ENCODE data around the gene SCMH1. TPM values are rescaled to one million over a fixed set of nuclear protein-coding genes. Genes with fewer than 3 reads are reported as not detected.
"Not testable (repeated sequence)": the region's sequence is repeated elsewhere in the genome, so short reads cannot be mapped to it uniquely, and the experiment has no call there.

SCMH1 gene
- total RNA-seq, 1 donor from 2014 or later = 12.5 TPM

DNA sequence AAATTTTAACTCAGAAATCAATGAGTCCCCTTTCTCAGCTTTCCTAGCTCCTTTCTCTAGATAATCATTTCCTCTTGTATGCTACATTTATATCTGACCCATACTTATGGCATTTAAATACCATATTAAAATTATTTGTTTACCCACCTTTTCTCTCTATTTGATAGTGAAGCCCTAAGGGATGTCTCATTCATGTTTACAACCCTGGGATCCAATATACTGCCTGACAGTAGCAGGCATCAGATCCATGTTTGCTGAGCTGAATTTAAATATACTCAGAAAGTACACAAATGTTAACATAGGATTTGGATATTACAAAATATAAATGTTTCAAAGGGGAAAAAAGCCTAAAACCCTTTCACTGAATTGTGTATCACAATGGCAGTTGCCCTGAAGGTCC, 26.5 kb downstream of the SCMH1 start:
- no peak for DNase-seq (ENCODE audit: low read depth, low spot score)

DNA sequence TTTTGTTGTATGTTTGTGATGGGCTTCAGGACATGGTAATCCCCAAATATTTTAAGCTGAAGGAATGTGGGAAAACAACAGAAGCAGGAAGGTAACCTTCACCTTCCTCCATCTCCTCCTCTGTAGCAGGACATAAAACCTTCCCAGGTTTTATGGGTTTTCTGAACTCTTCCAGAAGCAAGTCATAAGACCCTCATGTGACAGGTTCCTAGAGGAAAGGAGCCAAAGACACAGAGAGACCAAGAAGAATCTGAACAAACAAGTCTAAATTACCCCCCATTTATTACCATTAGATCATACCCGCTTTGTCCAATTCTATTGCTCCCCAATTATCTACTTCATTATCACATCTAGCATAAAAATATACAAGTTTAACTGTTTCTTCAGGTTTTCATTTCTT, 28.8 kb downstream of the SCMH1 start:
- no peak for DNase-seq (ENCODE audit: low read depth, low spot score)

DNA sequence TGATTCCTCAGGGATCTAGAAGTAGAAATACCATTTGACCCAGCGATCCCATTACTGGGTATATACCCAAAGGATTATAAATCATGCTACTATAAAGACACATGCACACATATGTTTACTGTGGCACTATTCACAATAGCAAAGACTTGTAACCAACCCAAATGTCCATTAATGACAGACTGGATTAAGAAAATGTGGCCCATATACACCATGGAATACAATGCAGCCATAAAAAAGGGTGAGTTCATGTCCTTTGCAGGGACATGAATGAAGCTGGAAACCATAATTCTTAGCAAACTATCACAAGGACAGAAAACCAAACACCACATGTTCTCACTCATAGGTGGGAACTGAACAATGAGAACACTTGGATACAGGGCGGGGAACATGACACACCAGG, 30.5 kb downstream of the SCMH1 start:
- not testable (repeated sequence) for DNase-seq (ENCODE audit: low read depth, low spot score)

DNA sequence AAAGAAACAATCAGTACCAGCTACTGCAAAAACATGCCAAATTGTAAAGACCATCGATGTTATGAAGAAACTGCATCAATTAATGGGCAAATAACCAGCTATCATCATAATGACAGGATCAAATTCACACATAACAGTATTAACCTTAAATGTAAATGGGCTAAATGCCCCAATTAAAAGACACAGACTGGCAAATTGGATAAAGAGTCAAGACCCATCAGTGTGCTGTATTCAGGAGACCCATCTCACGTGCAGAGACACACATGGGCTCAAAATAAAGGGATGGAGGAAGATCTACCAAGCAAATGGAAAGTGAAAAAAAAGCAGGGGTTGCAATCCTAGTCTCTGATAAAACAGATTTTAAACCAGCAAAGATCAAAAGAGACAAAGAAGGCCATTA, 35.1 kb downstream of the SCMH1 start:
- not testable (repeated sequence) for DNase-seq (ENCODE audit: low read depth, low spot score)

DNA sequence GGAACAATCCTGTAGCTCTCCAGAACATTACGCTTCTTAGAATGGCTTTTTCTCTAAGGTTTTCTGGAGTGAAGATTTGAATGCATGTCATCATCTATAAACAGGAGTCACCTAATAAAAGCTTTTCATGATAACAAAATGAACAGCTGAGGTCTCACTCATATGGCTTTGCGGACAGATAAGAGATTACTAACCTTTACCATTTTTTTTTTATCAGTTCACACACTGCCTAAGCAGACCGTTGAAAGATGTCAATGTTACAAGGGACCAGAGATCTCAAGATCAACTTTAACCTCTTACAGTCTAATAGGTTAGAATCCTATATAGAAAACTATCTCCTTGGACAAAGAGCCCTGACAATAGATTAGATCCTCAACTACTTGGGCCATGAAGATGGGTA, 41.4 kb downstream of the SCMH1 start:
- no peak for DNase-seq (ENCODE audit: low read depth, low spot score)

DNA sequence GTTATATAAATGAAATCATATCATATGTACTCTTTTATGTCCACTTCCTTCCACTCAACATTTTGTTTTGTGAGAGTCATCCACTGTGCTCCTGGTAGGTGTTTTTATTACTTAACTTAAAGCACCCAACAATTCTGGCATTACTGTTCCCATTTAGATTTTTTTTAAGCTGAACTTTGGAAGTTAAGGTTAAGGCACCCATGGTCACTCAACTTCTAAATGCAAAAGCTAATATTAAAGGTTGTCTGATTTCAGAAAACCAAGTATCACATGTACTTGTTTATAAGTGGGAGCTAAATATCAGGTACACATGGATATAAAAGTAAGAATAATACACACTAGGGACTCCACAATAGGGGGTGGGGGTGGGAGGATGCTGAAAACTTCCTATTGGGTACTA, 42.7 kb downstream of the SCMH1 start:
- DNase-seq (ENCODE audit: low read depth, low spot score) = no peak

DNA sequence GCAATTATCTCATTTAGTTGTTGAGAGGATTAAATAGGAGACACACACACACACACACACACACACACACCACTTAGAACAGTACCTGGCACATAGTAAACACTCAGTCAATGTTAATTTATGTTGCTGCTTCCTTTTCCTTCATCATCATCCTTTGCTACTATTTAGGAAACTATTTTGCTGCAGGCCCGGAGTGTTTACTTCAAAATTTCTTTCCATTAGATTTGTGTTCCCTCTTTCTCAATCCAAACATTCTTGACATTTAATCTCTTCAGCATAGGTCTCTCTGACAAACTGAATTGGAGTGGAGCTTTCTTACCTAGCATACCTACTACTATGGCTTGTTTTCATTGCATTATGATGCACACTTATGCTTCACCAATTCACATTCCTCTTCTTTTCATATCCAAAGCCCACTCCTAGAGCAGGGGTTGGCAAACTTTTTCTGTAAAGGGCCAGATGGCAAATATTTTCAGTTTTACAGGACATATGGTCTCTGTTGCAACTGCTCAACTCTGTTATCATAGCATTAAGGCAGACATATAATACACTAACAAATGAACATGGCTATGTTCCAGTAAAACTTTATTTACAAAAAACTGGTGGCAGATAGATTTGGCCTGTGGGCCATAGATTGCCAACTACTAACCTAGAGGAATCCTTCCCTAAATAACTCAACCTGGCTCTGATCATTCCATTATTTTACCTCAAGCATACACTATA, 49.5 kb downstream of the SCMH1 start:
- DNase-seq (ENCODE audit: low read depth, low spot score) = no peak

DNA sequence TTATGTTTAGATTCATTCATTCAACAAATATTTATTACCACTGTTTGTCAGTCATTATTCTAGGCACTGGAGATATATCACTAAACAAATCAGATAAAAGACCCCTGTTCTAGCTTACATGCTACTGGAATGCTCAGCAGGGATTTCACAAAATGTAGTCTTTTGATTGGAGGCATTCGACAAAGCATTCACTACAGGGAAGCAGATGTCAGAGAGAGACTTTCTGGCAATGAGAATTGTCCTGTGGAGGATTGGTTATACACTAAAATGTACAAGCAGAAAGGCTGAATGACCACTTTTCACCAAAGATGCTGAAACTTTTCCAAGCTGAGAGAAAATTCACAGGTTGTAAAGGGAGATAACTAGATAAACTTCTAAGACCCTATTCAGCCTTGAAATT, 57.7 kb downstream of the SCMH1 start:
- no peak for DNase-seq (ENCODE audit: low read depth, low spot score)

DNA sequence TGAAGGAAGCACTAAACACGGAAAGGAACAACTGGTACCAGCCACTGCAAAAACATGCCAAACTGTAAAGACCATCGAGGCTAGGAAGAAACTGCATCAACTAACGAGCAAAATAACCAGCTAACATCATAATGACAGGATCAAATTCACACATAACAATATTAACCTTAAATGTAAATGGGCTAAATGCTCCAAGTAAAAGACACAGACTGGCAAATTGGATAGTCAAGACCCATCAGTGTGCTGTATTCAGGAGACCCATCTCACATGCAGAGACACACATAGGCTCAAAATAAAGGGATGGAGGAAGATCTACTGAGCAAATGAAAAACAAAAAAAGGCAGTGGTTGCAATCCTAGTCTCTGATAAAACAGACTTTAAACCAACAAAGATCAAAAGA, 63.9 kb downstream of the SCMH1 start:
- DNase-seq (ENCODE audit: low read depth, low spot score) = not testable (repeated sequence)

DNA sequence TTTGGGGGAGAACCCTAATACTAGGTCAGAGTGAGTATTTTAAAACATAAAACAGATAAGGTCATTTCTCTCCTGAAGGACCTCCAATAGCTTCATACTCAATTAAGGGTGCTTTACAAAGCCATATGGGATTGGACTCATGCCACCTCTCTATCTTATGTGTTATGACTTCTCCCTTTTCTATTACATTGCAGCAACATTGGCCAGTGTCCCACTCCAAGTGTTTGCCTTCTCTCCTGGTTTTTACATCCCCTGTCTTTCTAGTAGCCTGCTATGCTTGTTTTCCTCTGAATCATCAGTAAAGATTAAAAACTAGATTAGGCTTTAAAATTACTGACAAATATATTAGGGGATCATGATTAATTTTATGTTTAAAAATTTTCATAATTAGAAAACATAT, 66.6 kb downstream of the SCMH1 start:
- no peak for DNase-seq (ENCODE audit: low read depth, low spot score)

DNA sequence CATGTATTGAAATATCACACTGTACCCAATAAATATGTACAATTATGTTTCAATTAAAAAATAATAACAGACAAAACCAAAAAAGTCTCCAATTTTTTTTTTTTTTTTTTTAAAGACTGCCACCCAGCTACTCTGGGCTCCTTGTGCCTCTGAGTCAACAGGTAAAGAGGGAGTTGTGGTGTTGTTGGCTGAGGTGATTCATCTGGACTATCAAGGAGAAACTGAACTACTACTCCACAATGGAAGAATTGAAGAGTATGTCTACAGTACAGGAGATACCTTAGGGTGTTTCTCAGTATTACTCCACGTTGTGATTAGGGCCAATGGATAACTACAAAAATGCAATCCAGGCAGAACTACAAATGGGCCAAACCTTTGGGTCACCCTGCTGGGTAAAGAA, 67.9 kb downstream of the SCMH1 start:
- DNase-seq (ENCODE audit: low read depth, low spot score) = no peak

DNA sequence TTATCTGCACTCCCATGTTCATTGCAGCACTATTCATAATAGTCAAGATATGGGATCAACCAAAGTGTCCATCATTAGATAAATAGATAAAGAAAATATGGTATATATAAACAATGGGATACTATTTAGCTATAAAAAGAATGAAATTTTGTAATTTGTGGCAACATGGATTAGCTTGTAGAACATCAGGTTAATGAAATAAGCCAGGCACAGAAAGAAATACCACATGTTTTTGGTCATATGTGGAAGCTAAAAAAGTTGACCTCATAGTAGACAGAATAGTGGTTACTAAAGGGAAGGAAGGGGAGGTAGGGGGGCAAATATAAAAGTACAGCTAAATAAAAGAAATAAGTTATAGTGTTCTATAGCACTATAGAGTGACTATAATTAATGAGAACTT, 68.5 kb downstream of the SCMH1 start:
- no peak for DNase-seq (ENCODE audit: low read depth, low spot score)

DNA sequence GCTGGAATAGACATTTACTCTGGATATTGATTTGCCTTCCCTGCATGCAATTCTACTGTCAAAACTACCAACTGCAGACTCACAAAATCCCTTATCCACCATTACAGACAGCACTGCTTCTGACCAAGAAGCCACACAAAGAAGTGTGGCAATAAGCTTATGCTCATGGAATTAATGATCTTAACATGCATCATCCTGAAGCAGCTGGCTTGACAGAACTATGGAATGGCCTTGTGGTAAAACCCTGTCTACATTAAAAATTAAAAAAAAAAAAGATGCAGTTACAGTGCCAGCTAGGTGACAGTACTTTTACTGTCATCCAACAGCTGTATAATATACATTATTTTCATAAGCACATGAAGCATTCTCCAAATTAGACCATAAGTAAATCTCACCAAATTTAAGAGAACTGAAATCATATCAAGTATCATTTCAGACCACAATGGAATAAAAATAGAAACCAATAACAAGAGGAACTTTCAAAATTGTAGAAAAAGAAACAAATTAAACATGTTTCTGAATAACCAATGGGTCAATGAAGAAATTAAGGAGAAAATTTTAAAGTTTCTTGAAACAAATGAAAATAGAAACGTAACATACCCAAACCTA, 70.7 kb downstream of the SCMH1 start:
- DNase-seq (ENCODE audit: low read depth, low spot score) = no peak

DNA sequence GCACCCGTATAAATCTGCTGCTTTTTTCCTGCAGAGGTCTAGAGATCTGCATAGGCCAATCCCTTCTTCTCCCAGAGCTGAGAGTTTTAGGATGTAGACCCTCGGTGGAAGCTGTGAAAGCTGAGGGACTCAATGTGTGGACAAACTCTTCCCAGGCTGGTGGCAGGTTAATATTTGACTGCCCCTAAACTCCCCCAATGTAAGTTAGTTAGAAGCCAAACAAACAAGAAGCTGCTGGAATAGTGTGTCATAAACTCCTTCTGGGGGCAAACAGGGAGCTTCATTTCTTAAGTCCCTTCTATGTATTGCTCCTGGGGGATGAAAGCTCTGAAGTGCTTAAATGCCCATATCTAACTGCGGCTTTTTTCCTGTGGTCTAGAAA, 72.3 kb downstream of the SCMH1 start:
- no peak for DNase-seq (ENCODE audit: low read depth, low spot score)

DNA sequence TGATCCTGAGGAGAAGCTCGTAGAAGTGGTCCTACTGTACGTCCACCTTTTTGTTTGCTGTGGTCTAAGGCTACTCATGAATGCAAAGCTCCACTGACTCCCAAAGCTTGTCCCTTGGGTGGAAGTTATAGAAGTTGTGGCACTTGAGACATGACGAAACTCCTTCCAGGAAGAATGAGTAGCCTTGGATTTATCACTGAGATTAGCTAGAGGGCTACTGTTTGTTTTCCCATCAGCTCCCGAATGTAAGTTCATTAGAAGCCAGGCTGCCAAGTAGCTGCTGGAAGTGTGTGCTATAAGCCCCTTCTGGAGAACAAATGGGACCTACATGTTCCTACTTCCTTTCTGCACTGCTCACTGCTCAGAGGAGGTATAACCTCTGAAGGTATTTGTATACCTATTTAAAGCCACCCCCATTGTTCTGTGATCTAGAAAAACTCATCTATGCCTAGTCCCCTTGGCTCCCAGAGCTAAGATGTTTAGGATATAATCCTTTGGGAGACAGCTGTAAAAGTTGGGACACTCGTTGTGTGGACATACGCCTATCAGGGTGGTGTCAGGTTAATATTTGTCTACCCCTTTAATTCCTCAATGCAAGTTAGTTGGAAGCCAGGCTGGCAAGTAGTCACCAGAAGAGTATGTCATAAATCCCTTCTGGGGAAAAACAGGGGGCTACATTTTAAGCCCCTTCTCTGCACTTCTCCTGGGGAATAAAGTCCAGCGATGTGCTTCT, 72.9 kb downstream of the SCMH1 start:
- DNase-seq (ENCODE audit: low read depth, low spot score) = no peak

DNA sequence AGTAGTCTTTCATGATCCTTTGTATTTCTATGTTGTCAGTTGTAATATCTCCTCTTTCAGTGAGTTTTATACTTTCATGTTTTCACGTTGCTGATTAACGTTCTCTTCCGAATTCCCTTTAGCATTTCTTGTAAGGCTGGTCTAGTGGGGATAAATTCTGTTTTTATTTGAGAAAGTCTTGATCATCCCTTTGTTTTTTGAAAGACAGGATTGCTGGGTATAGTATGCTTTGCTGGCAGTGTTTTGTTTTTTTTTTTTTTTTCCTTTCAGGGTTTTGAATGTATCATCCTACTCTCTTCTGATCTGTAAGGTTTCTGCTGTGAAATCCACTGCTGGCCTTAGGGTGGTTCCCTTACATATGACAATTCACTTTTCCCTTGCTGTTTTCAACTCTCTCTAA, 74.4 kb downstream of the SCMH1 start:
- DNase-seq (ENCODE audit: low read depth, low spot score) = no peak

DNA sequence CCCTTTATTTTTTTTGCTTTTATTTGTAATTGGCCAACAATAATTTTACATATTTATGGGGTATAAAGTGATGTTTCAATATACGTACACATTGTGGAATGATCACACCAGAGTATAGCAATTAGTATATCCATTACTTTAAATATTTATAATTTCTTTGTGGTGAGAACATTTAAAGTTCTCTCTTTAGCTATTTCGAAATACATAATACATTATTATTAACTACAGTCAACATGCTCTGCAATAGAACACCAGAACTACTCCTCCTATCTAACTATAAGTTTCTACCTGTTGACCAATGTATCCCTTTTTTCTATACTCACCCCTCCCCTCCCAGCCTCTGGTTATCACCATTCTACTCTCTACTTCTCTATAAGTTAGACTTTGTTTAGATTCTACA, 77.4 kb downstream of the SCMH1 start:
- DNase-seq (ENCODE audit: low read depth, low spot score) = no peak

DNA sequence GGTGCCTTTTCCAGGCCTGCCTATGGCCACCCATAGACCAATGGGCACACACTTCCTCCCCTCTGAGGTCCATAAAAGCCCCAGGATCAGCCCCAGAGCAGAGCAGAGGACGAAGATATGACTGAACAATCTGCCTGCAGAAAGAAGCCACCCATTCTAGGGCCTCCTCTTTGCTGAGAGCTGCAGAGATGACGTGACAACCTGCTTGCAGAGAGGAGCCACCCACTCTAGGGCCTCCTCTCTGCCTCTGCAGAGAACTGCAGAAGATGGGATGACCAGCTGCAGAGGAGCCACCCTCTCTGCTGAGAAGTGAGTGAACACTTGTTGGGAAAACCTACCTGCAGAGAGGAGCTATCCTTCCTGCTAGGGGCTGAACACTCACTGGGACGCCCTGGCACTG, 79.7 kb downstream of the SCMH1 start:
- DNase-seq (ENCODE audit: low read depth, low spot score) = no peak

DNA sequence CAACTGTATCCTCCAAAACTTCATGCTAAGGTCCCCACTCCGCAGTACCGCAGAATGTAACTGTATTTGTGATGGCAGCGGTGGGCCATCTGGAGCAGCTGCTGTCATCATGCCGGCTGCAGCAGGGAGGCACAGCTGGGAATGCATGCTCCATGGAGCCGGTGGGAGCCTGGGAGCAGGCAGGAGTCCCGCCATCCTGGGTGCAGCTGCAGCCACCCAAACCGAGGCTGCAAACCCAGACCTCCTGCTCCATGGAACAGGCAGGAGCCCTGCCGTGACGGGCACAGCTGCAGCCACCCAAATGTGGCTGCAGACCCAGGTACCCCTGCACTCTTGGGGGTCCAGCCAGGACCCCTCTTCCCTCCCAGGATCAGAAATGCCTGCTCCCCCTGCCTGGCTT, 80.3 kb downstream of the SCMH1 start:
- no peak for DNase-seq (ENCODE audit: low read depth, low spot score)

DNA sequence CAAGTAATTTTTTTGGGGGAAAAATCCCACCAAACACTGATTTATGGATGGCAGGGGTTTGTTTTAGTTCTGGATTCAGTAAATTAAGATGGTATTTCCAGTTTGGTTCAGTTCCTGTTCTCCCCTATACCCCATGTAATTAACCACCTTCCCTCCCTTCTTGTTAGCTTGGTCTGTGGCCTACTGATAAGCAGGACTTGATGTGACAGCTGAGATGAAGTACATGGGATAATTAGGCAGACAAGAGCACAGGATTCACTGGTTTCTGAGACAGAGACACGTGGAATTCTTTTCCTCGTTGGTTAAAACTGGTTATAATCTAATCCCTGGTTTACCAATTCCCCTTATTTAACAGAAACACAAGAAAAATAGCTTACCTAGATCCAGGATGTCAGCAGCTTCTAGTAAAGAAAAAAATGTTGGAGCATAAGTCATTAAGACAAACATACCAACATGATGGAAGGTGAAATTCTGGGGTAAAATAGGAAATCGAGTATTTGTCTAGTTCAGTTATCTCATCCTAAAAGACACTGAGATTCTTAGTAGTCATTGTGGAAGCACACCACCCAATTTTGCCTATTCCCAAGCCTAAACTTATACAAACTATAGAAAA, 81.5 kb downstream of the SCMH1 start:
- DNase-seq (ENCODE audit: low read depth, low spot score) = no peak

DNA sequence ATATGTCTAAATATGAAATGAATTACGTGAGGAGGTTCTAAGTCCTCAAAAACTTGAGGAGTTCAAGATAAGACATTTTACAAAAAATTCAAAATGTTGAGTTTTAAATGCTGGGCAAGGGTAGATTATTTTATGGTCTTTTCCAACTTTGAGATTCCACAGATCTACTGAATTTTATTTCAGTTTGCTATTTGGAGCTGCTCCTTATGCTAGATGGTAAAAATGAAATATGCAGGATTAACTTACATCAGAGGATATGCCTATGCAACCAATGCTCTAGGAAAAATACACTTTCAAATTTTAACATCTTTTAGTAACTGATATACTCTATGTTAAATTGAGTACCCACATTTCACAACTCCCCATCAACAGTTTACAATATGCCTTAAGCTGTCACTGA, 83.1 kb downstream of the SCMH1 start:
- DNase-seq (ENCODE audit: low read depth, low spot score) = no peak

DNA sequence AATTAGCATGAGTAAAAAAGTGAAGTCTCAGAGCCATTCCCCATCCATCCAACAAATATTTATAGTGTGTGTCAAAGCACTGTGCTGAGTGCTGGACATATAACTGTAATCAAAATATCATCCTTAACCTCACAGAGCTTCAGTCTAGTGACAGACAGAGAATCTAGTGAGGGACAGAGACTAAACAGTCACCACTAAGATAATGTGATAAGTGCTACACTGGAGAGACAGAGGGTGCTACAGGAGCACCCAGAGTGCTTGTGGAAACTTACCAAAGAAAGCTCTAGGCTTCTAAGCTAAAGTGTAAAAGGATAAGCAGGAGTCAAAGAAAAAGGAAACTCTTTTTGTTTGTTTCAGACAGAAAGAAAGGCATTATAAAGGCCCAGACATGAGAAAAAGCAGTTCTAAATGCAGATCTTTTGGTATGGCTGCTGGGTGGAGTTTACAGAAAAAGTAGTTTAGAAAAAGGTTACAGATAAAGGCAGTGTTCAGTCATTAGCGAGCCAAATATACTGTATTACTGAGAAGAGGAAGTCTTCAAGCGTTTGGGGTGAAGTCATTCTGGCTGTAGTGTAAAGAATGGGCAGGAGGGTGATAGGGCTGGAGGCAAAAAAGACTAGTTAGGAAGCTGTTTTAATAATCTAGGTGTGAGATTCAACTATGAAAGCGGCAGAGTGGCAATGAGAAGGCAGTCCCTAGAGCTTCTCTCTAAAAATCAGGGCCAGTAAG, 83.8 kb downstream of the SCMH1 start:
- no peak for DNase-seq (ENCODE audit: low read depth, low spot score)
